Type B pancreatic cell (in vitro differentiated cells): ENCODE measurements around the gene RITA1. TPM values are rescaled to one million over a fixed set of nuclear protein-coding genes. Genes with fewer than 3 reads are reported as not detected.

Experiments
- DNase-seq: peaks from one replicate; pipeline ENCODE4 v3.0.0; 2021; ENCODE audit warnings: mixed read lengths; ENCODE audit not compliant: unreplicated experiment; ENCODE audit errors: extremely low spot score
- H3K27ac Mint-ChIP-seq: 2 replicates; pipeline ENCODE4 v1.8.0; 2021; ENCODE audit warnings: mild to moderate bottlenecking, mixed read lengths
- H3K27me3 Mint-ChIP-seq: 2 replicates; pipeline ENCODE4 v1.8.0; 2021; ENCODE audit warnings: mixed read lengths
- H3K36me3 Mint-ChIP-seq: 2 replicates; pipeline ENCODE4 v1.8.0; 2021; ENCODE audit warnings: mixed read lengths
- H3K4me1 Mint-ChIP-seq: one replicate; pipeline ENCODE4 v1.8.0; 2021; ENCODE audit warnings: mixed read lengths; ENCODE audit not compliant: unreplicated experiment
- H3K4me3 Mint-ChIP-seq: 2 replicates; pipeline ENCODE4 v1.8.0; 2021; ENCODE audit warnings: mild to moderate bottlenecking, mixed read lengths
- H3K9me3 Mint-ChIP-seq: 2 replicates; pipeline ENCODE4 v1.8.0; 2021; ENCODE audit warnings: mixed read lengths
- microRNA-seq: library from miRNA; unstranded; fragments of <30 nt; microRNA quantifications from one replicate; pipeline ENCODE4, GENCODE V29; 2020
- total RNA-seq: library from RNA; stranded (reverse); gene quantifications from 2 replicates; pipeline ENCODE4 v1.2.1, GENCODE V29; 2021; ENCODE audit warnings: low replicate concordance
- TF ChIP-seq, protein P1 (sequence below): fragments of 200-600 bp; sonication (generic); conservative IDR thresholded peaks from 2 replicates; pipeline ENCODE4 v1.5.0; 2021; ENCODE audit warnings: antibody characterized with exemption, mild to moderate bottlenecking

RITA1 gene
- total RNA-seq, 1 donor from 2014 or later: 19.0 TPM

GRCh38 chr12:113241191-113242025 is 55.9 kb downstream of the RITA1 start:
- TF ChIP-seq, protein P1, sequence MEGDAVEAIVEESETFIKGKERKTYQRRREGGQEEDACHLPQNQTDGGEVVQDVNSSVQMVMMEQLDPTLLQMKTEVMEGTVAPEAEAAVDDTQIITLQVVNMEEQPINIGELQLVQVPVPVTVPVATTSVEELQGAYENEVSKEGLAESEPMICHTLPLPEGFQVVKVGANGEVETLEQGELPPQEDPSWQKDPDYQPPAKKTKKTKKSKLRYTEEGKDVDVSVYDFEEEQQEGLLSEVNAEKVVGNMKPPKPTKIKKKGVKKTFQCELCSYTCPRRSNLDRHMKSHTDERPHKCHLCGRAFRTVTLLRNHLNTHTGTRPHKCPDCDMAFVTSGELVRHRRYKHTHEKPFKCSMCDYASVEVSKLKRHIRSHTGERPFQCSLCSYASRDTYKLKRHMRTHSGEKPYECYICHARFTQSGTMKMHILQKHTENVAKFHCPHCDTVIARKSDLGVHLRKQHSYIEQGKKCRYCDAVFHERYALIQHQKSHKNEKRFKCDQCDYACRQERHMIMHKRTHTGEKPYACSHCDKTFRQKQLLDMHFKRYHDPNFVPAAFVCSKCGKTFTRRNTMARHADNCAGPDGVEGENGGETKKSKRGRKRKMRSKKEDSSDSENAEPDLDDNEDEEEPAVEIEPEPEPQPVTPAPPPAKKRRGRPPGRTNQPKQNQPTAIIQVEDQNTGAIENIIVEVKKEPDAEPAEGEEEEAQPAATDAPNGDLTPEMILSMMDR: no peak
- peaks cover 45% of the 10 kb centered on the region for H3K4me1 Mint-ChIP-seq
- no peaks in the 10 kb centered on the region for H3K27me3 Mint-ChIP-seq
- peak overlapping the region; percentile 73 for H3K4me3 Mint-ChIP-seq
- peak overlapping the region; percentile 100 for H3K27ac Mint-ChIP-seq
- H3K36me3 Mint-ChIP-seq: peaks cover 13% of the 10 kb centered on the region
- H3K9me3 Mint-ChIP-seq: no peaks in the 10 kb centered on the region
- no peak for DNase-seq

Small RNAs within 50 kb of the gene (microRNA-seq; reads per million reads assigned to microRNA genes)
- gene MIR7106: not detected

Other genes with a start within 250 kb of the RITA1 start
- 4.6 and 13.0 TPM in 2 replicates for gene OAS3, start 247.2 kb upstream of the RITA1 start, total RNA-seq
- 1.8 and 4.2 TPM in 2 replicates for gene OAS2, start 207.2 kb upstream of the RITA1 start, total RNA-seq
- gene DTX1, start 129.0 kb upstream of the RITA1 start, total RNA-seq: 1.4 and 2.4 TPM in 2 replicates
- gene RASAL1, start 50.0 kb upstream of the RITA1 start, total RNA-seq: 0.58 and 2.7 TPM in 2 replicates
- gene CFAP73, start 36.0 kb upstream of the RITA1 start, total RNA-seq: 0.27 and 0.81 TPM in 2 replicates
- 53.9 and 66.1 TPM in 2 replicates for gene DDX54, start 243 bp upstream of the RITA1 start, total RNA-seq
- 55.6 and 103 TPM in 2 replicates for gene TPCN1, start 35.7 kb downstream of the RITA1 start, total RNA-seq
- 29.6 and 77.7 TPM in 2 replicates for gene SLC8B1, start 149.4 kb downstream of the RITA1 start, total RNA-seq
- gene PLBD2, start 172.9 kb downstream of the RITA1 start, total RNA-seq: 39.0 and 45.4 TPM in 2 replicates
- gene SDS, start 218.2 kb downstream of the RITA1 start, total RNA-seq: not detected in 2 replicates
- gene SDSL, start 236.7 kb downstream of the RITA1 start, total RNA-seq: 4.5 and 5.3 TPM in 2 replicates